Endothelial cell (in vitro differentiated cells): ENCODE data around the gene SH3RF2. TPM values are rescaled to one million over a fixed set of nuclear protein-coding genes. Genes with fewer than 3 reads are reported as not detected.

Experiments
- DNase-seq: peaks from one replicate; pipeline ENCODE4 v3.0.0; 2021; ENCODE audit warnings: low spot score
- H3K27ac Mint-ChIP-seq: one replicate; pipeline ENCODE4 v1.8.0; 2021; ENCODE audit warnings: mixed read lengths, inconsistent platforms; ENCODE audit not compliant: unreplicated experiment
- H3K27me3 Mint-ChIP-seq: one replicate; pipeline ENCODE4 v1.8.0; 2021; ENCODE audit warnings: mild to moderate bottlenecking, moderate library complexity, mixed read lengths, inconsistent platforms; ENCODE audit not compliant: unreplicated experiment
- H3K36me3 Mint-ChIP-seq: one replicate; pipeline ENCODE4 v1.8.0; 2021; ENCODE audit warnings: mild to moderate bottlenecking, low read depth, mixed read lengths, inconsistent platforms; ENCODE audit not compliant: unreplicated experiment
- H3K4me1 Mint-ChIP-seq: one replicate; pipeline ENCODE4 v1.8.0; 2021; ENCODE audit warnings: mild to moderate bottlenecking, mixed read lengths, inconsistent platforms; ENCODE audit not compliant: unreplicated experiment
- H3K4me3 Mint-ChIP-seq: one replicate; pipeline ENCODE4 v1.8.0; 2021; ENCODE audit warnings: mild to moderate bottlenecking, mixed read lengths, inconsistent platforms; ENCODE audit not compliant: unreplicated experiment
- H3K9me3 Mint-ChIP-seq: one replicate; pipeline ENCODE4 v1.8.0; 2021; ENCODE audit warnings: mixed read lengths, inconsistent platforms; ENCODE audit not compliant: unreplicated experiment
- total RNA-seq: library from RNA; stranded (reverse); fragmentation: NEBNext Ultra II Directional; extraction: Animal tissue kit (Norgen Biotek cat#: 25700); gene quantifications from one replicate; pipeline ENCODE4 v1.2.1, GENCODE V29; 2021; ENCODE audit not compliant: unreplicated experiment
- TF ChIP-seq, protein P1 (sequence below): fragments of 200-600 bp; sonication (generic); IDR thresholded peaks from one replicate; pipeline ENCODE4 v1.5.0; 2021; ENCODE audit warnings: antibody characterized with exemption; ENCODE audit not compliant: unreplicated experiment

Gene SH3RF2
- total RNA-seq, 1 donor from 2014 or later: 0.23 TPM

DNA sequence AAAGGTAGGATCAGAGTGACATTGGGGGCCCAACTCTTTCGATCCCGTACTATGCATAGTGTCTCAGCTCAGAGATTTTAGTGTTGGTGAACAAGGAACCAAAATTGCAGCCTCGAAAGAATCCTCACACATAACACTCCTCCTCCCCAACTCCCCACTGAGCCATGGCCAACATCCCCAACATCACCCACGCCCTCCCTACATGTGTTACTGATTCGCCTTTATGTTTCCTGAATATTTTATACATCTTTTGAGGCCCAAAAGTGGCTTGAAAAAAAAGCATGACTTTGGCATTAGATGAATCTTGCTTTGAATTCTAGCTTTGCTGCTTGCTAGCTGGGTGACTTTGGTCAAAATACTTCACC is 123.8 kb downstream of the SH3RF2 start:
- peaks cover 9% of the 10 kb centered on the region for H3K4me1 Mint-ChIP-seq
- no peaks in the 10 kb centered on the region for H3K36me3 Mint-ChIP-seq

DNA sequence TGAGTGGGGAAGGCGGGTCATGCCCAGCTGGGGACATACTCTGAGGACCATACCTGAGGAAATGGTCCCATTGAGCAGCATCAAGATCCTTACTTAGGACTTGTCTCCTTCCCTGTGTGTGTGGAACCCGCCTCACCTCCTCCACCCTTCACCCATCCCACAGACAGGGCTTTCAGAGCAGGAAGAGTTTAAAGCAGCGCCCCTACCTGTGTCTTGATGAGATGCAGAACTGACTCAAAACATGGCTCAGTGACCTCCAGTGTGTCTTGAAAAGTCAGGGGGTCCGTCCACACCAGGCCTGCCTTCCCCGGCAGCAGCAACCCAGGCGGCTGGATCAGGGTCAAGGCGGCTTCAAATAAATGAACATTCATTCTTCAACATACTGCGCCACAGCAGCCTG is 130.6 kb downstream of the SH3RF2 start:
- H3K9me3 Mint-ChIP-seq: no peaks in the 10 kb centered on the region
- no peak overlapping the region for H3K27ac Mint-ChIP-seq
- DNase-seq: no peak
- no peaks in the 10 kb centered on the region for H3K36me3 Mint-ChIP-seq
- TF ChIP-seq, protein P1, sequence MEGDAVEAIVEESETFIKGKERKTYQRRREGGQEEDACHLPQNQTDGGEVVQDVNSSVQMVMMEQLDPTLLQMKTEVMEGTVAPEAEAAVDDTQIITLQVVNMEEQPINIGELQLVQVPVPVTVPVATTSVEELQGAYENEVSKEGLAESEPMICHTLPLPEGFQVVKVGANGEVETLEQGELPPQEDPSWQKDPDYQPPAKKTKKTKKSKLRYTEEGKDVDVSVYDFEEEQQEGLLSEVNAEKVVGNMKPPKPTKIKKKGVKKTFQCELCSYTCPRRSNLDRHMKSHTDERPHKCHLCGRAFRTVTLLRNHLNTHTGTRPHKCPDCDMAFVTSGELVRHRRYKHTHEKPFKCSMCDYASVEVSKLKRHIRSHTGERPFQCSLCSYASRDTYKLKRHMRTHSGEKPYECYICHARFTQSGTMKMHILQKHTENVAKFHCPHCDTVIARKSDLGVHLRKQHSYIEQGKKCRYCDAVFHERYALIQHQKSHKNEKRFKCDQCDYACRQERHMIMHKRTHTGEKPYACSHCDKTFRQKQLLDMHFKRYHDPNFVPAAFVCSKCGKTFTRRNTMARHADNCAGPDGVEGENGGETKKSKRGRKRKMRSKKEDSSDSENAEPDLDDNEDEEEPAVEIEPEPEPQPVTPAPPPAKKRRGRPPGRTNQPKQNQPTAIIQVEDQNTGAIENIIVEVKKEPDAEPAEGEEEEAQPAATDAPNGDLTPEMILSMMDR: no peak
- H3K27me3 Mint-ChIP-seq: peaks cover 2% of the 10 kb centered on the region
- no peaks in the 10 kb centered on the region for H3K4me1 Mint-ChIP-seq
- no peak overlapping the region for H3K4me3 Mint-ChIP-seq

More for the DNA sequence above, 123.8 kb downstream of the SH3RF2 start:
- TF ChIP-seq, protein P1: no peak
- H3K27me3 Mint-ChIP-seq: peaks cover 4% of the 10 kb centered on the region
- no peaks in the 10 kb centered on the region for H3K9me3 Mint-ChIP-seq
- DNase-seq: no peak
- H3K27ac Mint-ChIP-seq: no peak overlapping the region
- H3K4me3 Mint-ChIP-seq: no peak overlapping the region

DNA sequence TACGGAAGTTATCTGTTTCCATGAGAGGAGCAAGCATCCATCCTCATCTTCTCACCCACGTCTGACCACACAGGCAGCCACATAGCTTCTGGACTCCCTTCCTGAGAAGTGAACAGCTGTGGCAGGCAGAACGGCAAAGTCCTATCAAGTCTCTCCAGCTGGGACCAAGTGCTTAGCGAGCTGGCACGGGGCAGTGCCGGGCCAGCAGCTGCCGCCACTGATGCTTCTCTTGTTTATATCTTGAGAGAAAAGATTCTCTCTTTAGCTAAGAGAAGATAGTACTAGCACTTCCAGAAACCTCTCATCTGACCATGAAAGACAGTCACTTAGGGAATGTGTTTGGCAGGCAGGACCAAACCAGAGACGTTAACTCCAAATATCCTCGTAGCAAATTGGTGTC is 131.8 kb downstream of the SH3RF2 start:
- peaks cover 2% of the 10 kb centered on the region for H3K27me3 Mint-ChIP-seq
- DNase-seq: no peak

DNA sequence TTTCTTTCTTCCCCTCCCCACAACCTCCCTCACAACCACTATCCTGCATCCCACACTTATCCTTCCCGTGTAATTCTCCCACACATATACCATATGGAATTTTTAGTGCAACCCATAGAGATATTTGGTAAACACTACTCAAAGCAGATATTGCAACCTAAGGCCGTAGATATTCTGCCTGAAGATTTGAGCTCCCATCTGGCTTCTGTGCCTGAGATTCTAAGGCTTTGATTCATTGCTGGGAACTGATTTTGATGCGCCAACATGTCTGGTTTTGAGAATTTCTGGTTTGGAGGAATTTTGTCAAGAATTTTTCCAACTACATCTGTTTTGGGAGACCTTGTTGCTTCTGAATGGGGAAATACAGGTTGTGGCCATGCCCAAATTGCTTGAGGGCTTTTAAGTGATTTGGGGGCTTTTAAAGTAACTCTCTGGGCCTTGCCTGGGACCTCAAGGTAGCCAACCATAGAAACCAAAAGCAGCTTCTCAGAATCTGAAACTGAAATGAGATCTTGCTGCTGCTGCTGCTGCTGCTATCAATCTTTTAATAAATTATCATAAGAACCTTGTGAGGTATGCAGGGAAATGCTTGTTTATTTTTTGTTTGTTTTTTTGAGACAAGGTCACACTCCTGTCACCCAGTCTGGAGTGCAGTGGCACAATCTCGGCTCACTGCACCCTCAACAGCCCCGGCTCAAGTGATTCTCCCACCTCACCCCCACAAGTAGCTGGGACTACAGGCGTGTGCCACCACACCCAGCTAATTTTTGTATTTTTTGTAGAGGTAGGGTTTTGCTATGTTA is 132.8 kb downstream of the SH3RF2 start:
- TF ChIP-seq, protein P1: no peak
- no peak for DNase-seq
- H3K4me1 Mint-ChIP-seq: no peaks in the 10 kb centered on the region
- no peak overlapping the region for H3K27ac Mint-ChIP-seq
- H3K36me3 Mint-ChIP-seq: no peaks in the 10 kb centered on the region
- no peaks in the 10 kb centered on the region for H3K9me3 Mint-ChIP-seq
- H3K27me3 Mint-ChIP-seq: peaks cover 2% of the 10 kb centered on the region
- H3K4me3 Mint-ChIP-seq: no peak overlapping the region

More for the DNA sequence above, 131.8 kb downstream of the SH3RF2 start:
- no peaks in the 10 kb centered on the region for H3K9me3 Mint-ChIP-seq
- no peak overlapping the region for H3K4me3 Mint-ChIP-seq
- H3K36me3 Mint-ChIP-seq: no peaks in the 10 kb centered on the region
- no peaks in the 10 kb centered on the region for H3K4me1 Mint-ChIP-seq
- TF ChIP-seq, protein P1: no peak
- no peak overlapping the region for H3K27ac Mint-ChIP-seq

DNA sequence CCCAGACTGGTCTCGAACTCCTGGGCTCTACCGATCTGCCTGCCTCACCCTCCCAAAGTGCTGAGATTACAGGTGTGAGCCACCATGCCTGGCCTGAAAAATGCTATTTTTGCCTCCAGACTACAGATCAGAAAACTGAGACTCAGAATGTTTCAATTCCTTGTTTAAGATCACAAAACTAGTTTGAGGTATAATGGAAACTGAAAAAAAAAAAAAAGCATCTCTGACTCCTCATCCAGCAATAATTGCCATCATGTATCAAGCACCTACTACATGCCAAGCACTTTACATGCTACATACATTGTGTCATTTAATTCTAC is 133.4 kb downstream of the SH3RF2 start:
- Mint-ChIP-seq H3K27ac (no peak overlapping the region), H3K4me1 (no peaks in the 10 kb centered on the region)

More for the DNA sequence above, 133.4 kb downstream of the SH3RF2 start:
- no peaks in the 10 kb centered on the region for H3K36me3 Mint-ChIP-seq
- DNase-seq: no peak
- H3K4me3 Mint-ChIP-seq: no peak overlapping the region
- no peaks in the 10 kb centered on the region for H3K9me3 Mint-ChIP-seq
- H3K27me3 Mint-ChIP-seq: peaks cover 2% of the 10 kb centered on the region
- TF ChIP-seq, protein P1: no peak
